Smooth muscle cell (in vitro differentiated cells): ENCODE measurements around the gene BET1. TPM values are rescaled to one million over a fixed set of nuclear protein-coding genes. Genes with fewer than 3 reads are reported as not detected.
A peak's percentile ranks its signal among the peaks of the same experiment; 100 is the strongest.

Experiments used
- DNase-seq: peaks from one replicate; lab custom pipeline; 2025; ENCODE audit not compliant: unreplicated experiment; lab: John Stamatoyannopoulos, UW
- H2AFZ ChIP-seq: fragments of 200-600 bp; sonication (generic); 2 replicates; pipeline ENCODE4 v1.6.0; 2016; ENCODE audit warnings: antibody characterized with exemption, low read depth, mild to moderate bottlenecking
- H3F3A ChIP-seq: fragments of 200-600 bp; sonication (generic); 2 replicates; pipeline ENCODE4 v1.6.0; 2017; ENCODE audit warnings: antibody characterized with exemption, low read depth
- H3K27ac ChIP-seq: fragments of 200-600 bp; sonication (generic); 2 replicates; pipeline ENCODE4 v1.5.1; 2016; ENCODE audit warnings: low read depth, mild to moderate bottlenecking
- H3K27me3 ChIP-seq: fragments of 200-600 bp; sonication (generic); 2 replicates; pipeline ENCODE4 v1.6.1; 2016; ENCODE audit warnings: low read depth, mild to moderate bottlenecking
- H3K36me3 ChIP-seq: fragments of 200-600 bp; sonication (generic); 2 replicates; pipeline ENCODE4 v1.5.1; 2016; ENCODE audit warnings: low read depth
- H3K4me1 ChIP-seq: fragments of 200-600 bp; sonication (generic); 2 replicates; pipeline ENCODE4 v1.5.1; 2016; ENCODE audit warnings: low read depth
- H3K4me2 ChIP-seq: fragments of 200-600 bp; sonication (generic); 2 replicates; pipeline ENCODE4 v1.6.0; 2016; ENCODE audit warnings: mild to moderate bottlenecking
- H3K4me3 ChIP-seq: fragments of 200-600 bp; sonication (generic); 2 replicates; pipeline ENCODE4 v1.5.1; 2016; ENCODE audit warnings: mild to moderate bottlenecking
- H3K79me2 ChIP-seq: fragments of 200-600 bp; sonication (generic); 2 replicates; pipeline ENCODE4 v1.6.0; 2016; ENCODE audit warnings: low read depth, mild to moderate bottlenecking
- H3K9ac ChIP-seq: fragments of 200-600 bp; sonication (generic); 2 replicates; pipeline ENCODE4 v1.6.0; 2016; ENCODE audit warnings: low read depth
- H3K9me3 ChIP-seq: fragments of 200-600 bp; sonication (generic); replicated peaks from 2 replicates; pipeline ENCODE4 v1.5.1; 2016; ENCODE audit warnings: low read depth
- H4K20me1 ChIP-seq: fragments of 200-600 bp; sonication (generic); 2 replicates; pipeline ENCODE4 v1.6.0; 2016; ENCODE audit warnings: low read depth
- WGBS: methylation state at CpG from one replicate; pipeline ENCODE4 v1.1.7; 2016; ENCODE audit warnings: low lambda C conversion rate; 5-methylcytosine and 5-hydroxymethylcytosine counted together
- polyA plus RNA-seq: library from polyadenylated mRNA; unstranded; fragments of >200 nt; fragmentation: Nextera tagmentation; extraction: Ambion mirVana; gene quantifications from 2 replicates; pipeline ENCODE4 v1.2.1, GENCODE V29; 2016
- total RNA-seq: library from RNA; depleted of rRNA; stranded (reverse); fragments of >200 nt; gene quantifications from 2 replicates; pipeline ENCODE4 v1.2.3, GENCODE V29; 2014
- TF ChIP-seq, protein P1 (sequence below): fragments of 200-600 bp; sonication (generic); IDR thresholded peaks from 2 replicates; pipeline ENCODE4 v1.5.1; 2017; ENCODE audit warnings: borderline replicate concordance, mild to moderate bottlenecking, antibody characterized with exemption; ENCODE audit not compliant: insufficient read depth, poor library complexity, severe bottlenecking

BET1 gene
- total and polyA plus RNA-seq, 2 experiments from 2014 or later, result 46.8 to 59.6 TPM

- 95% methylated on average over 35 of the region's 35 CpGs for WGBS
- H3K4me2 ChIP-seq, result no peak overlapping the region
- no peaks in the 10 kb centered on the region for H3F3A ChIP-seq
- H3K9ac ChIP-seq, result no peak overlapping the region
- no peaks in the 10 kb centered on the region for H3K4me1 ChIP-seq
- no peaks in the 10 kb centered on the region for H4K20me1 ChIP-seq
- H3K4me3 ChIP-seq, result no peak overlapping the region
- no peaks in the 10 kb centered on the region for H3K36me3 ChIP-seq
- H2AFZ ChIP-seq, result no peak overlapping the region
- H3K9me3 ChIP-seq, result no peaks in the 10 kb centered on the region
- H3K79me2 ChIP-seq, result no peaks in the 10 kb centered on the region
- TF ChIP-seq, protein P1, sequence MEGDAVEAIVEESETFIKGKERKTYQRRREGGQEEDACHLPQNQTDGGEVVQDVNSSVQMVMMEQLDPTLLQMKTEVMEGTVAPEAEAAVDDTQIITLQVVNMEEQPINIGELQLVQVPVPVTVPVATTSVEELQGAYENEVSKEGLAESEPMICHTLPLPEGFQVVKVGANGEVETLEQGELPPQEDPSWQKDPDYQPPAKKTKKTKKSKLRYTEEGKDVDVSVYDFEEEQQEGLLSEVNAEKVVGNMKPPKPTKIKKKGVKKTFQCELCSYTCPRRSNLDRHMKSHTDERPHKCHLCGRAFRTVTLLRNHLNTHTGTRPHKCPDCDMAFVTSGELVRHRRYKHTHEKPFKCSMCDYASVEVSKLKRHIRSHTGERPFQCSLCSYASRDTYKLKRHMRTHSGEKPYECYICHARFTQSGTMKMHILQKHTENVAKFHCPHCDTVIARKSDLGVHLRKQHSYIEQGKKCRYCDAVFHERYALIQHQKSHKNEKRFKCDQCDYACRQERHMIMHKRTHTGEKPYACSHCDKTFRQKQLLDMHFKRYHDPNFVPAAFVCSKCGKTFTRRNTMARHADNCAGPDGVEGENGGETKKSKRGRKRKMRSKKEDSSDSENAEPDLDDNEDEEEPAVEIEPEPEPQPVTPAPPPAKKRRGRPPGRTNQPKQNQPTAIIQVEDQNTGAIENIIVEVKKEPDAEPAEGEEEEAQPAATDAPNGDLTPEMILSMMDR, result no peak
- DNase-seq, result no peak
- H3K27me3 ChIP-seq, result no peaks in the 10 kb centered on the region
- no peak overlapping the region for H3K27ac ChIP-seq
Measured at GRCh38 chr7:94011714-94012353, 7.7 kb upstream of the BET1 start.

- Histone ChIP-seq H3K4me2 (no peak overlapping the region), H3K9me3 (no peaks in the 10 kb centered on the region), H4K20me1 (no peaks in the 10 kb centered on the region), H3K9ac (no peak overlapping the region), H3K4me1 (no peaks in the 10 kb centered on the region), H3K27ac (no peak overlapping the region), H3K27me3 (peaks cover 9% of the 10 kb centered on the region), H3K79me2 (peaks cover 4% of the 10 kb centered on the region), H3K4me3 (no peak overlapping the region), H3K36me3 (no peaks in the 10 kb centered on the region), H2AFZ (no peak overlapping the region), H3F3A (no peaks in the 10 kb centered on the region)
- WGBS, result 89% methylated on average over 2 of the region's 2 CpGs
- TF ChIP-seq, protein P1, result no peak
- no peak for DNase-seq
Measured at GRCh38 chr7:94008537-94008936, 4.4 kb upstream of the BET1 start.

DNA sequence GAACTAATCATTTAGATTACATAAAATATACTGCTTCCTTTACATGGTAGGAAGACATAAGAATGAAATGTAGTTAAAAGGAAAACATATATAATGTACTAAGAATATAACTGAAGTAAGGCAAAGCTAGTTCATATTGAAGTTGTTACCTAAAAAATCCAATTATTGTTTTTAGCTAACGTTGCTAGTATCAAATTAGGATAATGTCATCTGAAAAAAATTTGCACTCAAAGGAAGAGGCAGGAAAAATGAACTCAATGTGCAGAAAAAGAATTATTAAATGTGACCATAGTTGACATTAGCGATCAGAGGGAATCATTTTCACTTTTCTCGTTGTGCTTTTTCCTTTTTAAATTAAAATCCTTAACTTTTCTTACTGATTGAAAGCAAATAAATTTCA is 1.6 kb upstream of the BET1 start:
- Histone ChIP-seq H3K36me3 (no peaks in the 10 kb centered on the region), H2AFZ (peak overlapping the region; percentile 10), H3K79me2 (peaks cover 32% of the 10 kb centered on the region), H3K27me3 (peaks cover 9% of the 10 kb centered on the region), H3K27ac (no peak overlapping the region), H3K4me1 (peaks cover 11% of the 10 kb centered on the region), H3K4me3 (no peak overlapping the region), H3K9me3 (no peaks in the 10 kb centered on the region), H3K9ac (no peak overlapping the region), H3K4me2 (no peak overlapping the region), H4K20me1 (no peaks in the 10 kb centered on the region), H3F3A (no peaks in the 10 kb centered on the region)
- TF ChIP-seq, protein P1, result no peak
- no peak for DNase-seq
- WGBS, result 89% methylated on average over 3 of the region's 3 CpGs

GRCh38 chr7:94003446-94004023 is 620 bp downstream of the BET1 start:
- no peak for DNase-seq
- TF ChIP-seq, protein P1, result no peak
- peak overlapping the region; percentile 85 for H3K4me2 ChIP-seq
- peak overlapping the region; percentile 72 for H3K4me3 ChIP-seq
- peaks cover 9% of the 10 kb centered on the region for H3K27me3 ChIP-seq
- H3K27ac ChIP-seq, result peak overlapping the region; percentile 81
- H3K79me2 ChIP-seq, result peaks cover 53% of the 10 kb centered on the region
- peak overlapping the region; percentile 96 for H3K9ac ChIP-seq
- H3K36me3 ChIP-seq, result no peaks in the 10 kb centered on the region
- H3K4me1 ChIP-seq, result peaks cover 11% of the 10 kb centered on the region
- WGBS, result 10% methylated on average over 16 of the region's 16 CpGs
- no peaks in the 10 kb centered on the region for H3F3A ChIP-seq
- peaks cover 2% of the 10 kb centered on the region for H4K20me1 ChIP-seq
- no peaks in the 10 kb centered on the region for H3K9me3 ChIP-seq
- peak overlapping the region; percentile 98 for H2AFZ ChIP-seq
